ENCODE data around the gene FALEC. TPM values are rescaled to one million over a fixed set of nuclear protein-coding genes. Genes with fewer than 3 reads are reported as not detected.

Gene FALEC
- total RNA-seq, 1 experiment from 2014 or later: not detected

DNA sequence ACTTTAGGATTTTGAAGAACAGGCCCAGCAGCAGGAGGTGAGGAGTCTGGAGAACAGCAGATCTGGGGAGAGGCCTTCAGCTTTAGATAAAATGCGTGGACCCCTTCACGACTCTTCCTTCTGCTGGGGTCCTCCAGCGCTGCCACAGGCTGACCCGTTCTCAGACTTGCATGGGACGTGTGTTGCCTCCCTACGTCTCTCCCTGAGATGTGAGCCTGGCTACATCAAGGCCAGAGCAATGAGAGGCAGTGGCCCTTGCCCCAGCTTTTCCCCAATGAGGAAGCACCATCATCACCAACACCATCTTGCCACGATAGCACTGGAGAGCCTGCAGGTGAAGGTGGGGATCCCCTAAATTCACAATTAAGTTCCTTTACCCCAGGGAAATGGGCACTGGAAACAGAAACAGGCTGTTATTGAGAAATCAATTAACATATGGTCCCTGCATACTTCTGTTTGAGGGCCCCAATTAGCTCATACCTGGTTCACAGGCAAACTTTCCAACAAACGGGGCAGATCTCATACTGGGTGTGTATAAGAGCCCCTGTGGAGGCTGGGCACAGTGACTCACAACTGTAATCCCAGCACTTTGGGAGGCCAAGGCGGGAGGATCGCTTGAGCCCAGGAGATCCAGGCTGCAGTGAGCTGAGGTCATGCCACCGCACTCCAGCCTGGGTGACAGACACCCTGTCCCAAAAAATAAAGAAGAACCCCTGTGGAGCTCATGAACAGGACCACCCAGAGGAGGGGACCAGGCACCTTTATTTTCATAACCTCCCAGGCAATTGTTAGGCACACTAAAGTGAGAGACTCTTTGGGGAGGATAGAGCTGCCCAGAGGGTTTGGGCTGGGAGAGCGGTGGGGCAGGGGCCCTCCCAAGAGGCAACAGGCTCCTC is 21.5 kb downstream of the FALEC start:
- POLR2A ChIA-PET: interaction anchor here (0.7 to 2.0 kb wide), 4 partner anchors 12 to 27 kb away, joined by 3 to 9 read pairs (median 4); partner anchors contain the start of gene ADAMTSL4

DNA sequence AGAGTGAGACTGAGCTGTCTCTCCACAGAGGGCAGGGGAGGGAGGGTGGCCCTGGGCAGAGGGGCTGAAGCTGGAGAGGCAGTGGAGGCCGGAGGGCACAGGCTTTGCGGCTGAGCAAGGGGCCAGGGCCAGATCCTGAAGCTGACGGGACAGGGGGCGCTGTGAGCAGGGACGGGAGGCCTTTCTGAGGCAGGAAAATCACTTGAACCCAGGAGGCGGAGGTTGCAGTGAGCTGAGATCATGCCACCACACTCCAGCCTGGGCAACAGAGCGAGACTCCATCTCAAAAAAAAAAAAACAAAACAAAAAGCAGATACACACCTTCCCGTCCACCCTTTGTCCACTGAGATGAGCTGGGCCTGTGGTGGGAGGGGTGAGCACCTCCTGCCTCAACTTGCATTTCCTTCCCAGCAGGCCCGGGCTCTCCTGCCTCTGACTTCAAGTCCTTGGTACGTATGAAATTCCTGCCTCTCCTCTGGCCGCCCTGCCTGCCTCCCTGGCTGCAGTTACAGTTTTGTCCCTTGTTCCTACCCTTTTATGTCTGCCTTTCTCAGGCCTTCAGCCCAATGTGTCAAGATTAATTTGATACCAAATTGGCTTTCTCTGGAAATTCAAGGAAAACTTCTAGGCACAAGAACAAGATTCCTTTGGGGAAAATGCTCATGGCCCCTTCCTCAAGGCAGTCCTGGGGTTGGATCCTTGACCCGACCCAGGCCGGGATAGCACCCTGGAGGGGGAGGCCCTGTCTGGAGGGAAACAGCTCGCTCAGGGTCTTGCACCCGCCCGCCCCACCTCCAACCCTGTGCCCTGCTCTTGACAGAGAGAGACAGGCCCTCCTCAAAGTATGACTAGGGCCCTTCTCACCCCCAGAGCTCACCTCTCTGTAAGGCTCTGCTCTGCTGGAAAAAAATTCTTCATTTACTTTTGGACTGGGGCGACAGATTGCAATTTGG is 22.5 kb downstream of the FALEC start:
- POLR2A ChIA-PET: interaction anchor here (1.3 to 2.0 kb wide), 2 partner anchors 11 to 14 kb away, joined by 4 to 9 read pairs; partner anchors contain the start of gene ADAMTSL4
- H3K27me3 Mint-ChIP-seq (ENCODE audit: insufficient read depth, unreplicated experiment): no peaks in the 10 kb centered on the region
- TF ChIP-seq, protein P1, sequence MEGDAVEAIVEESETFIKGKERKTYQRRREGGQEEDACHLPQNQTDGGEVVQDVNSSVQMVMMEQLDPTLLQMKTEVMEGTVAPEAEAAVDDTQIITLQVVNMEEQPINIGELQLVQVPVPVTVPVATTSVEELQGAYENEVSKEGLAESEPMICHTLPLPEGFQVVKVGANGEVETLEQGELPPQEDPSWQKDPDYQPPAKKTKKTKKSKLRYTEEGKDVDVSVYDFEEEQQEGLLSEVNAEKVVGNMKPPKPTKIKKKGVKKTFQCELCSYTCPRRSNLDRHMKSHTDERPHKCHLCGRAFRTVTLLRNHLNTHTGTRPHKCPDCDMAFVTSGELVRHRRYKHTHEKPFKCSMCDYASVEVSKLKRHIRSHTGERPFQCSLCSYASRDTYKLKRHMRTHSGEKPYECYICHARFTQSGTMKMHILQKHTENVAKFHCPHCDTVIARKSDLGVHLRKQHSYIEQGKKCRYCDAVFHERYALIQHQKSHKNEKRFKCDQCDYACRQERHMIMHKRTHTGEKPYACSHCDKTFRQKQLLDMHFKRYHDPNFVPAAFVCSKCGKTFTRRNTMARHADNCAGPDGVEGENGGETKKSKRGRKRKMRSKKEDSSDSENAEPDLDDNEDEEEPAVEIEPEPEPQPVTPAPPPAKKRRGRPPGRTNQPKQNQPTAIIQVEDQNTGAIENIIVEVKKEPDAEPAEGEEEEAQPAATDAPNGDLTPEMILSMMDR (IDR thresholded peaks at IDR 0.05; ENCODE audit: unreplicated experiment): no peak
- H3K4me3 Mint-ChIP-seq (ENCODE audit: unreplicated experiment): no peak overlapping the region
- intact Hi-C loops (cut with micrococcal nuclease): no loop called here
- no peak for DNase-seq (ENCODE audit: unreplicated experiment)
- no peaks in the 10 kb centered on the region for H3K36me3 Mint-ChIP-seq (ENCODE audit: insufficient read depth, unreplicated experiment)
- H3K9me3 Mint-ChIP-seq (ENCODE audit: unreplicated experiment): no peaks in the 10 kb centered on the region
- CTCF ChIA-PET: interaction anchor here (0.6 to 1.6 kb wide), 10 partner anchors 9 to 385 kb away, joined by 3 to 8 read pairs (median 4); no protein-coding TSS in a partner anchor
- no TSS peak for BruUV-seq (replicated peaks)
- H3K4me1 Mint-ChIP-seq (ENCODE audit: insufficient read depth, unreplicated experiment): peaks cover 6% of the 10 kb centered on the region
- no peak overlapping the region for H3K27ac Mint-ChIP-seq (ENCODE audit: low read depth, unreplicated experiment)

More for the DNA sequence above, 21.5 kb downstream of the FALEC start:
- Mint-ChIP-seq H3K27me3 (ENCODE audit: insufficient read depth, unreplicated experiment) (no peaks in the 10 kb centered on the region), H3K36me3 (ENCODE audit: insufficient read depth, unreplicated experiment) (no peaks in the 10 kb centered on the region), H3K27ac (ENCODE audit: low read depth, unreplicated experiment) (no peak overlapping the region), H3K4me3 (ENCODE audit: unreplicated experiment) (no peak overlapping the region), H3K4me1 (ENCODE audit: insufficient read depth, unreplicated experiment) (peaks cover 8% of the 10 kb centered on the region), H3K9me3 (ENCODE audit: unreplicated experiment) (no peaks in the 10 kb centered on the region)
- no TSS peak for BruUV-seq (replicated peaks)
- TF ChIP-seq, protein P1 (IDR thresholded peaks at IDR 0.05; ENCODE audit: unreplicated experiment): no peak
- CTCF ChIA-PET: interaction anchor here (0.6 to 1.6 kb wide), 10 partner anchors 8 to 386 kb away, joined by 3 to 8 read pairs (median 4); partner anchors contain the start of genes ECM1 and FALEC
- intact Hi-C loops (cut with micrococcal nuclease): no loop called here
- no peak for DNase-seq (ENCODE audit: unreplicated experiment)

DNA sequence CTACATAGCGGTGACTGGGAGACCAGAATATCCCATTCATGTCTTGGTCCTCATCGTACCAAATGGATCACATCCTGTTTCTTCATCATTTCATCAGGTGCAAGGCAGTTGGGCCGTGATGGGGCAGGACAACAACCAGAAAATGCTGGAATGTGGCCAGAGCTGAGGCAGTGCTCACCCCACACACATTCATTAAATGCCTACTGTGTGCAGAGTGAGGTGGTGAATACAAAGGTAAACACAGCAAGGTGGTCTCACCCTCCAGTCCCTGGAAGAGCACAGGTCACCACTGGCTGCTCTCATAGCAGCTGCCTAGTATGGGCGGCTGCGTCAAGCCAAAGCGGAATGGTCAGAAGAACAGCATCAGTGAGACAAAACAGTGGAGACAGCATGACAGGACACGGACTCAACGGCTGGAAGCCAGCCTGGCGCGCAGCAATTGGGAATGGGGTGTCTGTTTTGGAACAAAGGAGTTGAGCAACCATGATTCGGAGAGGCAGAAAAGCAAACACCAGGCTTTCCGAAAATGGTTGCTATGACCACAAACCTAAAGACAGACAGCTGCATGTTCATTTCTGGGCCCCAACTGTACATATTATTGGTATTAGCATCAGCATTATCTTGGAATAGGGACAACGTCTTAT is 28.1 kb downstream of the FALEC start:
- CTCF ChIA-PET: interaction anchor here (1.4 to 3.4 kb wide), 4 partner anchors 11 to 269 kb away, joined by 3 to 30 read pairs (median 9); partner anchors contain the start of gene TARS2
- POLR2A ChIA-PET: interaction anchor here (0.8 to 1.1 kb wide), 2 partner anchors 17 to 28 kb away, joined by 3 to 6 read pairs; partner anchors contain the start of gene FALEC

More for the DNA sequence above, 28.1 kb downstream of the FALEC start:
- TF ChIP-seq, protein P1 (IDR thresholded peaks at IDR 0.05; ENCODE audit: unreplicated experiment): no peak
- intact Hi-C loops (cut with micrococcal nuclease): no loop called here
- Mint-ChIP-seq H3K27ac (ENCODE audit: low read depth, unreplicated experiment) (no peak overlapping the region), H3K4me3 (ENCODE audit: unreplicated experiment) (no peak overlapping the region), H3K27me3 (ENCODE audit: insufficient read depth, unreplicated experiment) (no peaks in the 10 kb centered on the region), H3K36me3 (ENCODE audit: insufficient read depth, unreplicated experiment) (peaks cover 16% of the 10 kb centered on the region), H3K4me1 (ENCODE audit: insufficient read depth, unreplicated experiment) (peaks cover 6% of the 10 kb centered on the region), H3K9me3 (ENCODE audit: unreplicated experiment) (no peaks in the 10 kb centered on the region)
- no TSS peak for BruUV-seq (replicated peaks)
- DNase-seq (ENCODE audit: unreplicated experiment): peak; percentile 17
